Measurements from ENCODE around the gene FAM107A. TPM values are rescaled to one million over a fixed set of nuclear protein-coding genes. Genes with fewer than 3 reads are reported as not detected.

FAM107A gene
- total and polyA plus RNA-seq, 2 of the 13 experiments (the other 11 are each of a cell fraction or from before 2014, with no cell fraction given): not detected

- TF ChIP-seq SP140L (CRISPR knock-in tag; IDR thresholded peaks at IDR 0.05; ENCODE audit: borderline replicate concordance) (no peak), NFYB (CRISPR knock-in tag; IDR thresholded peaks at IDR 0.05) (no peak), TBX3 (IDR thresholded peaks at IDR 0.05; ENCODE audit: borderline replicate concordance) (no peak)
These were observed 4.5 kb downstream of the FAM107A start (continued) for GRCh38 chr3:58572634-58573230.

- in situ Hi-C loops (cut with HindIII; ENCODE audit: extremely low pct_ligation_motif_present, low pct_unique_long_range_greater_than_20kb): no loop called here
- Histone ChIP-seq H2AFZ (ENCODE audit: low read length) (no peak overlapping the region), H3K9ac (ENCODE audit: insufficient read depth, low read depth, low read length) (no peak overlapping the region), H3K36me3 (replicated peaks in 1 of 2; ENCODE audit: control insufficient read depth in 1 of 2, insufficient read depth in 2 of 2, low read length in 2 of 2) (no peaks in the 10 kb centered on the region), H4K20me1 (ENCODE audit: insufficient read depth, low read length) (no peaks in the 10 kb centered on the region), H3K27ac (ENCODE audit: extremely low read length, insufficient read depth, low read length) (no peak overlapping the region), H3K4me3 (replicated peaks in 1 of 3; ENCODE audit: insufficient read depth in 1 of 3, low read depth in 2 of 3, low read length in 3 of 3) (no peak overlapping the region), H3K4me1 (ENCODE audit: insufficient read depth, low read length) (no peaks in the 10 kb centered on the region), H3K79me2 (ENCODE audit: insufficient read depth, low read length) (no peaks in the 10 kb centered on the region), H3K4me2 (ENCODE audit: low read depth, low read length) (no peak overlapping the region), H3K27me3 (ENCODE audit: control insufficient read depth in 1 of 2, insufficient read depth in 2 of 2, low read length in 2 of 2) (no peaks in the 10 kb centered on the region), H3K9me3 (ENCODE audit: low read length) (no peaks in the 10 kb centered on the region)
- ATAC-seq (no peak), FAIRE-seq (no peak), DNase-seq (ENCODE audit: low spot score) (no peak)
- BruUV-seq (replicated peaks): no TSS peak
- ChIA-PET POLR2A (no interaction called here), CTCF (ENCODE audit: low intra/inter-chr PET ratio, low total read pairs) (no interaction called here)
- WGBS (ENCODE audit: low lambda C conversion rate): 70% methylated on average over 13 of the region's 13 CpGs
- intact Hi-C loops (cut with micrococcal nuclease; ENCODE audit: unreplicated experiment): no loop called here
- TF ChIP-seq SMAD3 (CRISPR knock-in tag; IDR thresholded peaks at IDR 0.05) (no peak), HES4 (CRISPR knock-in tag; IDR thresholded peaks at IDR 0.05; ENCODE audit: borderline replicate concordance) (no peak), SSRP1 (CRISPR knock-in tag; IDR thresholded peaks at IDR 0.05) (no peak), NR3C1 (CRISPR knock-in tag; IDR thresholded peaks at IDR 0.05) (no peak), ZBTB34 (CRISPR knock-in tag; IDR thresholded peaks at IDR 0.05) (no peak), MAFK (conservative IDR thresholded peaks at IDR 0.05 in 1 of 2, IDR thresholded peaks at IDR 0.05 in 1 of 2; ENCODE audit: low read length in 2 of 2) (no peak), ZNF446 (CRISPR knock-in tag; IDR thresholded peaks at IDR 0.05) (no peak), ZNF878 (CRISPR knock-in tag; IDR thresholded peaks at IDR 0.05) (no peak), SKIL (CRISPR knock-in tag; IDR thresholded peaks at IDR 0.05; ENCODE audit: borderline replicate concordance) (no peak), ZNF430 (CRISPR knock-in tag; IDR thresholded peaks at IDR 0.05) (no peak), GLI4 (CRISPR knock-in tag; IDR thresholded peaks at IDR 0.05; ENCODE audit: borderline replicate concordance) (no peak), CREBL2 (CRISPR knock-in tag; IDR thresholded peaks at IDR 0.05; ENCODE audit: borderline replicate concordance) (no peak), ZNF253 (CRISPR knock-in tag; IDR thresholded peaks at IDR 0.05; ENCODE audit: borderline replicate concordance) (no peak), ZNF704 (CRISPR knock-in tag; IDR thresholded peaks at IDR 0.05; ENCODE audit: borderline replicate concordance) (no peak), ELF4 (CRISPR knock-in tag; IDR thresholded peaks at IDR 0.05; ENCODE audit: borderline replicate concordance) (no peak), ZNF501 (CRISPR knock-in tag; IDR thresholded peaks at IDR 0.05) (no peak)
These were observed 5.1 kb downstream of the FAM107A start for GRCh38 chr3:58572013-58572633.

Measured in HepG2 (cell line).